Stimulated activated naive CD8-positive, alpha-beta T cell treated with anti-CD3 and anti-CD28 coated beads, Interleukin-15, Interleukin-2, amounts not matched to agents 100 U/mL and 50 U/mL, for 24 hours (primary cell): ENCODE measurements around the gene B3GNT7.
"Not testable (repeated sequence)": the region's sequence is repeated elsewhere in the genome, so short reads cannot be mapped to it uniquely, and the experiment has no call there.

Experiments
- ATAC-seq: fragments of 150-1000 bp; cut with Tn5 transposase; one replicate; pipeline ENCODE4 v1.10.0; 2021
- DNase-seq: peaks from one replicate; pipeline ENCODE4 v3.0.0; 2021

Gene B3GNT7

GRCh38 chr2:231386446-231386845 is 9.1 kb upstream of the B3GNT7 start:
- ATAC-seq (no peak), DNase-seq (no peak)

GRCh38 chr2:231387904-231388724 is 7.4 kb upstream of the B3GNT7 start:
- ATAC-seq, result peak; percentile 21
- DNase-seq, result no peak

- no peak for ATAC-seq
Observed at GRCh38 chr2:231388725-231389346, 6.7 kb upstream of the B3GNT7 start.

GRCh38 chr2:231390667-231391066 is 4.8 kb upstream of the B3GNT7 start:
- no peak for ATAC-seq
- no peak for DNase-seq

More at GRCh38 chr2:231388725-231389346, 6.7 kb upstream of the B3GNT7 start:
- DNase-seq, result no peak

- ATAC-seq (no peak), DNase-seq (no peak)
Observed at GRCh38 chr2:231391981-231392380, 3.5 kb upstream of the B3GNT7 start.

- DNase-seq (no peak), ATAC-seq (no peak)
Observed at GRCh38 chr2:231392431-231393148, 2.9 kb upstream of the B3GNT7 start.

- peak; percentile 65 for ATAC-seq
Observed at GRCh38 chr2:231393149-231394131, 2.1 kb upstream of the B3GNT7 start.

GRCh38 chr2:231394211-231395141 is 1.0 kb upstream of the B3GNT7 start:
- no peak for ATAC-seq
- peak; percentile 20 for DNase-seq

More at GRCh38 chr2:231393149-231394131, 2.1 kb upstream of the B3GNT7 start:
- peak; percentile 60 for DNase-seq

- DNase-seq (no peak), ATAC-seq (no peak)
Observed at GRCh38 chr2:231396058-231396821, 730 bp downstream of the B3GNT7 start.

GRCh38 chr2:231397011-231397927 is 1.8 kb downstream of the B3GNT7 start:
- ATAC-seq, result peak; percentile 66
- DNase-seq, result peak; percentile 26

- no peak for DNase-seq
- ATAC-seq, result no peak
Observed at GRCh38 chr2:231397928-231398294, 2.4 kb downstream of the B3GNT7 start.

GRCh38 chr2:231398585-231398984 is 3.1 kb downstream of the B3GNT7 start:
- DNase-seq, result no peak
- ATAC-seq, result no peak

GRCh38 chr2:231399046-231399852 is 3.7 kb downstream of the B3GNT7 start:
- no peak for ATAC-seq
- no peak for DNase-seq

GRCh38 chr2:231399853-231400680 is 4.6 kb downstream of the B3GNT7 start:
- DNase-seq (no peak), ATAC-seq (no peak)

GRCh38 chr2:231400681-231401080 is 5.2 kb downstream of the B3GNT7 start:
- DNase-seq, ATAC-seq: not testable (repeated sequence)

GRCh38 chr2:231401101-231401500 is 5.6 kb downstream of the B3GNT7 start:
- DNase-seq, ATAC-seq: not testable (repeated sequence)
